Left ventricle myocardium superior (tissue), 1 donor: ENCODE measurements around the gene ABCG8. TPM values are rescaled to one million over a fixed set of nuclear protein-coding genes. Genes with fewer than 3 reads are reported as not detected.

Experiments used
- ATAC-seq: fragments of 200-7000 bp; cut with Tn5 transposase; one replicate; pipeline ENCODE4 v1.9.1; 2020; ENCODE audit warnings: mild to moderate bottlenecking, moderate library complexity
- DNase-seq: peaks from one replicate; pipeline ENCODE4 v3.0.0-alpha.2; 2020
- intact Hi-C: fragments of 100-400 bp; cut with micrococcal nuclease; formaldehyde crosslinking; loops from one replicate; pipeline ENCODE4 v1.11.0; 2022
- long read RNA-seq: library from polyadenylated mRNA; unstranded; transcript quantifications from one replicate; pipeline ENCODE4 v2.0.0, GENCODE V29; 2021
- total RNA-seq: library from RNA; stranded (reverse); fragmentation: NEBNext Ultra II Directional; extraction: Animal tissue kit (Norgen Biotek cat#: 25700); gene quantifications from one replicate; pipeline ENCODE4 v1.2.1, GENCODE V29; 2021
- donor health status: DM: no; HTN: yes; CAD: no; lungs with severe emphysema.

The ABCG8 gene
- total RNA-seq, result not detected
- long read RNA-seq, full-length matches to known transcripts, result 1 of 1 reads
- long read RNA-seq, partial matches to known transcripts, result 0 of 1 reads
- long read RNA-seq, other reads (novel, unspliced or antisense), result 0 of 1 reads

GRCh38 chr2:43838560-43839267, at the start of gene ABCG8, which contains the start of gene ABCG5:
TSS of gene ABCG8 (plus strand) at chr2:43838971. CDS start at chr2:43839054, 83 bp downstream.
TSS of gene ABCG5 (minus strand) at chr2:43838839. CDS start at chr2:43838679, 160 bp downstream.
- no peak for ATAC-seq
- intact Hi-C loops, result no loop called here

GRCh38 chr2:43790147-43790546, 48.6 kb upstream of the ABCG8 start:
- intact Hi-C loops, result no loop called here
- ATAC-seq (no peak), DNase-seq (no peak)

More at GRCh38 chr2:43838560-43839267, at the start of gene ABCG8, which contains the start of gene ABCG5:
- DNase-seq, result no peak

- ATAC-seq (no peak), DNase-seq (no peak)
- intact Hi-C loops, result no loop called here
These were observed 47.6 kb upstream of the ABCG8 start for GRCh38 chr2:43791035-43791765.

- intact Hi-C loops, result no loop called here
- ATAC-seq, result no peak
- no peak for DNase-seq
These were observed 46.1 kb upstream of the ABCG8 start for GRCh38 chr2:43792653-43793052.

GRCh38 chr2:43794956-43795355, 43.8 kb upstream of the ABCG8 start:
- intact Hi-C loops, result no loop called here
- ATAC-seq, result no peak
- no peak for DNase-seq

- ATAC-seq, result no peak
- DNase-seq, result no peak
- intact Hi-C loops, result no loop called here
These were observed 42.6 kb upstream of the ABCG8 start for GRCh38 chr2:43796206-43796605.

GRCh38 chr2:43798300-43798699, 40.5 kb upstream of the ABCG8 start:
- DNase-seq (no peak), ATAC-seq (no peak)
- intact Hi-C loops, result no loop called here

- intact Hi-C loops, result no loop called here
- DNase-seq (no peak), ATAC-seq (no peak)
These were observed 37.9 kb upstream of the ABCG8 start for GRCh38 chr2:43800894-43801293.

GRCh38 chr2:43802135-43802534, 36.6 kb upstream of the ABCG8 start:
- intact Hi-C loops, result no loop called here
- no peak for DNase-seq
- no peak for ATAC-seq

GRCh38 chr2:43803113-43803512, 35.7 kb upstream of the ABCG8 start:
- intact Hi-C loops, result no loop called here
- DNase-seq (no peak), ATAC-seq (no peak)

- intact Hi-C loops, result no loop called here
- no peak for ATAC-seq
- no peak for DNase-seq
These were observed 32.1 kb upstream of the ABCG8 start for GRCh38 chr2:43806719-43807031.

- DNase-seq (no peak), ATAC-seq (no peak)
- intact Hi-C loops, result no loop called here
These were observed 28.3 kb upstream of the ABCG8 start for GRCh38 chr2:43810452-43810851.

- intact Hi-C loops, result no loop called here
- ATAC-seq (no peak), DNase-seq (no peak)
These were observed 27.9 kb upstream of the ABCG8 start for GRCh38 chr2:43810888-43811287.

- DNase-seq (no peak), ATAC-seq (no peak)
- intact Hi-C loops, result no loop called here
These were observed 26.8 kb upstream of the ABCG8 start for GRCh38 chr2:43812006-43812405.

GRCh38 chr2:43812947-43813346, 25.8 kb upstream of the ABCG8 start:
- no peak for DNase-seq

GRCh38 chr2:43814711-43815110, 24.1 kb upstream of the ABCG8 start:
- DNase-seq (no peak), ATAC-seq (no peak)
- intact Hi-C loops, result no loop called here

More at GRCh38 chr2:43812947-43813346, 25.8 kb upstream of the ABCG8 start:
- no peak for ATAC-seq
- intact Hi-C loops, result no loop called here

- no peak for ATAC-seq
- no peak for DNase-seq
- intact Hi-C loops, result no loop called here
These were observed 20.0 kb upstream of the ABCG8 start for GRCh38 chr2:43818761-43819160.

GRCh38 chr2:43819491-43820163, 19.1 kb upstream of the ABCG8 start:
- DNase-seq (no peak), ATAC-seq (no peak)
- intact Hi-C loops, result no loop called here

GRCh38 chr2:43822839-43823238, 15.9 kb upstream of the ABCG8 start:
- DNase-seq (no peak), ATAC-seq (no peak)
- intact Hi-C loops, result no loop called here

- ATAC-seq (no peak), DNase-seq (no peak)
- intact Hi-C loops, result no loop called here
These were observed 15.0 kb upstream of the ABCG8 start for GRCh38 chr2:43823751-43824150.
